Stimulated activated CD4-positive, alpha-beta T cell treated with anti-CD3 and anti-CD28 coated beads, Interleukin-4, amount 100 ng/mL, for 48 hours (primary cell): ENCODE results near the gene KRT14.
"Not testable (repeated sequence)": the region's sequence is repeated elsewhere in the genome, so short reads cannot be mapped to it uniquely, and the experiment has no call there.

Experiments used
- DNase-seq, 2 donors: peaks; one replicate each; pipeline ENCODE4 v3.0.0-alpha.2; 2020; ENCODE audit warnings: low read depth in 2 of 2

The KRT14 gene

GRCh38 chr17:41547921-41548843, 38.5 kb downstream of the KRT14 start:
- peak; percentile 68 to 80 for DNase-seq

GRCh38 chr17:41547378-41547841, 39.3 kb downstream of the KRT14 start:
- DNase-seq: no peak

- DNase-seq: no peak
Observed at GRCh38 chr17:41546819-41547218, 39.9 kb downstream of the KRT14 start.

GRCh38 chr17:41545829-41546410, 40.8 kb downstream of the KRT14 start:
- DNase-seq: no peak

GRCh38 chr17:41544935-41545334, 41.8 kb downstream of the KRT14 start:
- DNase-seq: no peak

- no peak for DNase-seq
Observed at GRCh38 chr17:41544491-41544892, 42.2 kb downstream of the KRT14 start.

- DNase-seq: not testable (repeated sequence)
Observed at GRCh38 chr17:41542786-41543185, 43.9 kb downstream of the KRT14 start.

- no peak for DNase-seq
Observed at GRCh38 chr17:41542357-41542756, 44.3 kb downstream of the KRT14 start.

- no peak for DNase-seq
Observed at GRCh38 chr17:41540921-41541625, 45.6 kb downstream of the KRT14 start.

- DNase-seq: no peak
Observed at GRCh38 chr17:41539979-41540701, 46.6 kb downstream of the KRT14 start.

- DNase-seq: no peak
Observed at GRCh38 chr17:41539071-41539492, 47.6 kb downstream of the KRT14 start.

- DNase-seq: no peak
Observed at GRCh38 chr17:41538565-41538991, 48.1 kb downstream of the KRT14 start.

- DNase-seq: no peak
Observed at GRCh38 chr17:41537990-41538389, 48.7 kb downstream of the KRT14 start.

- DNase-seq: no peak
Observed at GRCh38 chr17:41537614-41537954, 49.1 kb downstream of the KRT14 start.

- no peak for DNase-seq
Observed at GRCh38 chr17:41536741-41537613, 49.7 kb downstream of the KRT14 start.

GRCh38 chr17:41535764-41536481, 50.8 kb downstream of the KRT14 start:
- DNase-seq: no peak

GRCh38 chr17:41534899-41535546, 51.7 kb downstream of the KRT14 start:
- no peak for DNase-seq

- no peak for DNase-seq
Observed at GRCh38 chr17:41533613-41534012, 53.1 kb downstream of the KRT14 start.

- no peak for DNase-seq
Observed at GRCh38 chr17:41532947-41533570, 53.6 kb downstream of the KRT14 start.
